ENCODE data around the gene FOSL2. TPM values are rescaled to one million over a fixed set of nuclear protein-coding genes. Genes with fewer than 3 reads are reported as not detected.

FOSL2 gene
- total RNA-seq, 1 experiment from 2014 or later, result 4.0 TPM

DNA sequence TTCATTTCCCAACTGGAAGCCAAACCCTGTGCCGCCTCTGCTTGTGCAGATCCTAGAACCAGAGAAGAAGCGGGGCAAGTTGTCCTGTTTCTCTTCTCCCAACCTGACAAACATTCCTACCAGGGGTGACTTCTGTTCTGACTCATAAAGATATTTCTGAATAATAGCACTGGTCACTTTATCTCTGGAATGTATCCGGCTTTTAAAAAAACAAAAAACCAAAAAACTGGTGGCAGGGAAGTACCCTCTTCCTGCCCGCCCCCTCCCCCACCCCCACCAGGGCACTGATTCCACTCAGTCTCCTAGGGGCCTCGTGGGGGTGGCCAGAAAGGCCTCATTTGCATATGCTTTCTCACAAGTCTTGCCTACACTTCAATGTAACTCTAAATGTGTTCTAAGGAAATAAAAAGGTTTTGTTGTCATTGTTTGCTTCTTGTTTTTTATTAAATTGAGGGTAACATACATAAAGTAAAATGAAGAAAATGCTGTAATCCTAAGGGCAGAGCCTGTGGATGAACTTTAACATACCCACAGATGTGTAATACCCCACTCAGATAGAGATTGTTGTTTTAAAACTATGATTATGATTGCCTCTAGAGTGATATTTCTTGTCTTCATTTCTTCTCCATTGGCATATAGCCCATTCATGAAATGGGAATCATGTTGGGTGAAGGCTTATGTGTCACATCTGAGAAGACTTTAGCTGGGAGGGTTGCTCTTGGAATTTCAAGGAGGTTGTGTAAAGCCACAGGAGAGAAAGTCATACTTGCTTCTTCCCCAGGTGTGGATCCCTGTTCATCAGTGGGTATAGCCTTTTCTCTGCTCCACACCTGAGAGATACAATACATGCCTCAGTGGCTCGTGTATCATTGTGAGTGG is 5.3 kb upstream of the FOSL2 start:
- Mint-ChIP-seq H3K27ac (no peak overlapping the region), H3K4me1 (peaks cover 18% of the 10 kb centered on the region), H3K27me3 (ENCODE audit: low read depth) (peaks cover 70% of the 10 kb centered on the region), H3K9me3 (no peaks in the 10 kb centered on the region), H3K4me3 (no peak overlapping the region), H3K36me3 (no peaks in the 10 kb centered on the region)
- TF ChIP-seq ZNF423 (CRISPR knock-in tag; IDR thresholded peaks at IDR 0.05) (no peak), CREB1 (CRISPR knock-in tag; IDR thresholded peaks at IDR 0.05) (no peak), CTCF (IDR thresholded peaks at IDR 0.05) (no peak), TP53 (CRISPR knock-in tag; IDR thresholded peaks at IDR 0.05) (no peak), SMAD4 (CRISPR knock-in tag; IDR thresholded peaks at IDR 0.05) (no peak), IRF2 (CRISPR knock-in tag; IDR thresholded peaks at IDR 0.05; ENCODE audit: borderline replicate concordance, low read depth) (no peak), SOX15 (CRISPR knock-in tag; IDR thresholded peaks at IDR 0.05) (no peak), ZNF416 (CRISPR knock-in tag; IDR thresholded peaks at IDR 0.05) (no peak), ETV6 (CRISPR knock-in tag; IDR thresholded peaks at IDR 0.05) (no peak), NFATC4 (CRISPR knock-in tag; IDR thresholded peaks at IDR 0.05) (no peak), ELF4 (CRISPR knock-in tag; IDR thresholded peaks at IDR 0.05; ENCODE audit: low read depth) (no peak)
- no peak for ATAC-seq
- POLR2A ChIA-PET, result interaction anchor here (0.6 kb wide), 1 partner anchor 629 kb away, joined by 3 read pairs; no protein-coding TSS in a partner anchor
- CTCF ChIA-PET, result no interaction called here
- no peak for DNase-seq (ENCODE audit: low spot score)

DNA sequence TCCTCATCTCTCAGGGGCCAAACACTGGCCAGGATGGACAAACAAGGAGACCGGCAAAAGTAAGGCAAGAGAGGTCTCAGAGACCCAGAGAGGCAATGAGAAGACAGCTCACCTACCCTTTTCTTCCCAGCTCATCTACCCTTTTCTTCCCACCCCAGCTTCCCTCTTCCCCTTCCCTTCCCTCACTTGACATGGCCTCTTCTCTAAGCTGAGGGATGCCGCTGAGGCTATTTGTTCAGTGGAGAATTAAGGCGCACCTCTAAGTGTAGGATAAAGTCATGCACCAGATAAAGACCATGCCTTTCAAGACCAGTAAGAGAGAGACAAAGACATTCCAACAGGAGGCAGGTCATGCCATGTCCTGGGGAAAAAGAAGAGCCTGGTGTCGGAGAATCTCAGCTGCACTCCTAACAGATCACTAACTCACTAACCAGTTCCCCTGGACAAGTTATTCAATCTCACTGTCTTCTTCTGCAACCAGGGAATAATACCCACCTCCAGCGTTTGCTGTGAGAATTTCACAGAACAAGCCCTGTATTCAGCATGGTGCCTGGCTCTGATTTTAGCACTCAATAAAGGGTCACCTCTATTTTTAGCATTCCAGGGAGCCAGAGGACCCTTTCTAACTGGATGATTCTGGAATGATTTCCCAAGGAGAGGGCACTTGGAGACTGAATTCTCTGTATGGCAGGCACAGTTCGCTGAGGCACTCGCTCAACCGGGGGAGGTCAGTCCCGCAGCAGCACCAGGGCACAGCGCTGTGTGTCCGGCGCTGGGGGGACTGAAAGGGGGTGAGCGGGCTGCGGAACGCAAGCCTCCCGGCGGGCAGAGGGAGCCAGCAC is 3.0 kb upstream of the FOSL2 start:
- TF ChIP-seq NFYB (CRISPR knock-in tag; conservative IDR thresholded peaks at IDR 0.05; ENCODE audit: low read depth) (no peak), ARID4B (CRISPR knock-in tag; IDR thresholded peaks at IDR 0.05; ENCODE audit: borderline replicate concordance) (no peak), E2F4 (CRISPR knock-in tag; IDR thresholded peaks at IDR 0.05; ENCODE audit: borderline replicate concordance, low read depth) (no peak), SP1 (CRISPR knock-in tag; conservative IDR thresholded peaks at IDR 0.05) (0 out of 2 replicates have a peak, but pooled peaks have one; percentile 2), GABPB1 (CRISPR knock-in tag; IDR thresholded peaks at IDR 0.05) (no peak), MAX (CRISPR knock-in tag; IDR thresholded peaks at IDR 0.05) (peak; percentile 2; the same call in 1 of the 2 replicates)
- TF ChIP-seq, protein P1, sequence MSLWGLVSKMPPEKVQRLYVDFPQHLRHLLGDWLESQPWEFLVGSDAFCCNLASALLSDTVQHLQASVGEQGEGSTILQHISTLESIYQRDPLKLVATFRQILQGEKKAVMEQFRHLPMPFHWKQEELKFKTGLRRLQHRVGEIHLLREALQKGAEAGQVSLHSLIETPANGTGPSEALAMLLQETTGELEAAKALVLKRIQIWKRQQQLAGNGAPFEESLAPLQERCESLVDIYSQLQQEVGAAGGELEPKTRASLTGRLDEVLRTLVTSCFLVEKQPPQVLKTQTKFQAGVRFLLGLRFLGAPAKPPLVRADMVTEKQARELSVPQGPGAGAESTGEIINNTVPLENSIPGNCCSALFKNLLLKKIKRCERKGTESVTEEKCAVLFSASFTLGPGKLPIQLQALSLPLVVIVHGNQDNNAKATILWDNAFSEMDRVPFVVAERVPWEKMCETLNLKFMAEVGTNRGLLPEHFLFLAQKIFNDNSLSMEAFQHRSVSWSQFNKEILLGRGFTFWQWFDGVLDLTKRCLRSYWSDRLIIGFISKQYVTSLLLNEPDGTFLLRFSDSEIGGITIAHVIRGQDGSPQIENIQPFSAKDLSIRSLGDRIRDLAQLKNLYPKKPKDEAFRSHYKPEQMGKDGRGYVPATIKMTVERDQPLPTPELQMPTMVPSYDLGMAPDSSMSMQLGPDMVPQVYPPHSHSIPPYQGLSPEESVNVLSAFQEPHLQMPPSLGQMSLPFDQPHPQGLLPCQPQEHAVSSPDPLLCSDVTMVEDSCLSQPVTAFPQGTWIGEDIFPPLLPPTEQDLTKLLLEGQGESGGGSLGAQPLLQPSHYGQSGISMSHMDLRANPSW (CRISPR knock-in tag; conservative IDR thresholded peaks at IDR 0.05; ENCODE audit: low read depth), result no peak
- POLR2A ChIA-PET, result interaction anchor here (0.9 kb wide), 1 partner anchor 637 kb away, joined by 4 read pairs; no protein-coding TSS in a partner anchor
- Mint-ChIP-seq H3K36me3 (no peaks in the 10 kb centered on the region), H3K27ac (no peak overlapping the region), H3K9me3 (no peaks in the 10 kb centered on the region), H3K4me1 (peaks cover 18% of the 10 kb centered on the region), H3K4me3 (peak overlapping the region; percentile 84), H3K27me3 (ENCODE audit: low read depth) (peaks cover 64% of the 10 kb centered on the region)
- DNase-seq (ENCODE audit: low spot score), result no peak
- ATAC-seq, result peak; percentile 7; the same call in 1 of the 2 replicates
- CTCF ChIA-PET, result interaction anchor here (0.6 kb wide), 1 partner anchor 50 kb away, joined by 3 read pairs; no protein-coding TSS in a partner anchor
